ENCODE data around the gene SLC19A2. TPM values are rescaled to one million over a fixed set of nuclear protein-coding genes. Genes with fewer than 3 reads are reported as not detected.
"Not testable (repeated sequence)": the region's sequence is repeated elsewhere in the genome, so short reads cannot be mapped to it uniquely, and the experiment has no call there.

The SLC19A2 gene
- total RNA-seq, 1 experiment from 2014 or later: 8.4 TPM

DNA sequence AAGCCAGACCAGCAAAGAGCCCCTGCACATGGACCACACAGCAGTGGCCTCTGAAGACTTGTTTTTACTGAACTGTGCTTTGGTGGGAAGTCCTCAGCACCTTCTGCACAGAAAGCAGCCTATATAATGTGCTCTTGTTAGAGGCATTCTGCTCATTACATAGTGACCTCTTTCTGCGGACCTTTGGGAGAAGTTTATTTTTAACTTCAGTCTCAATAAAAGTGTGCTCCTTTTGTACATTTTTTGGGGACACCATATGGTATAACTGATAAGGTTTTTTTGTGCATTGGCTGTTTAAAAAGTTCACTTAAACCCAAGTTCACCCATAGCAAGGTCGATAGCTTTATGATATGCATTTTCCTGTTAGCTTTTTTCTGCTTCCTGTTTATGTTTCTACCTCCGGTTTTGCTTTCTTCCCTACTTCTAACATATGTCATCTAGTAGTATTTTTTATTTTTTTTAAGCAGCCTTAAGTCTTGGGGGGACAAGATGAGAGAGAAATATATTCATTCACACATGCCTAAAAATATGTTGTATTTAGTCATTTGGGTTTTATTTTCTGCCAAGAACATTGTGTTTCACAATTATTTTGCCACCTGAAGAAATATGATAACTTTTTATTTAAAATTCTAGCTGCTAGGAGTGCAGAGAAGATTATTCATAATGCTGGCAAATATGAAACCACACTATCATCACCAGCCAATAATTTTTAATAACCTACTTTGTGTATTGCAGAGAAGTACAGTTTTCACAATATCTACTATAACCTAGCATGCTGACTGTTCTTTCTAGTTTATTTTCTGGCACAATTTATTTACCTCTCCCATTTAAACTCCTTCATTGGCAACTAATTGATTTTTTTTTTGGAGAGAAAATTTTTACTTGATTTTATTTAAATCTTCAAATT is 22.9 kb upstream of the SLC19A2 start:
- DNase-seq (ENCODE audit: low spot score): no peak

DNA sequence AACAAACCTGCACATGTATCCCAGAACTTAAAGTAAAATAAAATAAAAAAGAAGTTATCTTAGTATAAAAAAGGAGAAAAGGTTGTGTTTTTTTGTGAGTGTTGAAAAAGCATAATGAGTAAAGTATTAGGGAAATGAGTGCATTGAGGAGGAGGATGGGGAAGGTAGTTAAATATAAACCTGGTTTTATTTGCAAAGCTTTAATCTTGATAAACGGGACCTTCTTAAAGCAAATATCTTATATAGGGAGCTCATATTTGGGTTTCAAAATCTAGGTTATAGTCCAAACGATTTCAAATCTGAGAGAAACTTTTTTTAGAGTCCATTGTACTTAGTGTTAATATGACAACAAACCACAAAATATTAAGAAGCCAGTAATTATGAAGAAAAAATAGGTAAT is 21.7 kb upstream of the SLC19A2 start:
- DNase-seq (ENCODE audit: low spot score): no peak

DNA sequence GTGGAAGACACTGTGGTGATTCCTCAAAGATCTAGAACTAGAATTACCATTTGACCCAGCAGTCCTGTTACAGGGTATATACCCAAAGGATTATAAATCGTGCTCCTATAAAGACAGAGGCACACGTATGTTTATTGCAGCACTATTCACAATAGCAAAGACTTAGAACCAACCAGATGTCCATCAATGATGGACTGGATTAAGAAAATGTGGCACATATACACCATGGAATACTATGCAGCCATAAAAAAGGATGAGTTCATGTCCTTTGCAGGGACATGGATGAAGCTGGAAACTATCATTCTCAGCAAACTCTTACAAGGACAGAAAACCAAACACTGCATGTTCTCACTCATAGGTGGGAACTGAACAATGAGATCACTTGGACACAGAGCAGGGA is 17.9 kb upstream of the SLC19A2 start:
- DNase-seq (ENCODE audit: low spot score): not testable (repeated sequence)

DNA sequence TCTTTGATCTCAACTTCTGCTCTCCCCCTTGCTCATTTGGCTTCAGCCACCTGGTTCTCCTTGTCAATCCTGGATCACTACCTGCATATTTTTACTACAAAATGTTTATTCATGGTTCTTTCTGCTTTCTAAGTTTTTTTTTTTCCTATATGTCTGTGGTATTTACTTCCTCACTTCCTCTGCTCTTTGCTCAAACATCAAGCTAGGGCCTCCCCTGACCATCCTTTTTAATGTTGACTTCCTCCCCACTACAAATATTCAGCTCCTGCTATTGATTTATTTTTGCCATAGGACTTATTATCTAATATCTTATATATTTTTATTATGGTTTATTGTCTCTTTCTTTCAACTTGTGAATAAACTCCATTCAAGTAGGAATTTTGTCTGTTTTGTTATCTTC is 14.1 kb upstream of the SLC19A2 start:
- no peak for DNase-seq (ENCODE audit: low spot score)

DNA sequence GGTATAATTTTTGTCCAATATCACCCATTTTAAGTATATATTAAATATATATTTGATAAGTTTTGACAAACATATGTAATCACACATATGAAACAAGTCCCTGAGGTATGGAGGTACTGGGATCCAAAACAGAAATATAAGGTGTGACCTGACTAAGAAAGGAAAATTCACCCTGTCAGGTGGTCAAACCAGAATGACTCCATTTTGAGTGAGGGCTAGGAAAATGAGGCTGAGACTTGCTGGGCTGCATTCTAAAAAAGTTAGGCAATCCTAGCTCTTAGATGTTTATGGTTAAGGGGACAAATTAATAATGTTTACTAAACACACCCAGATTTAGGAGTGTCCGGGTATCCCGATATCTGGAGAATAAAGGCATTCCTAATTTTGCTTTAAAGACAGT is 11.6 kb upstream of the SLC19A2 start:
- DNase-seq (ENCODE audit: low spot score): no peak

DNA sequence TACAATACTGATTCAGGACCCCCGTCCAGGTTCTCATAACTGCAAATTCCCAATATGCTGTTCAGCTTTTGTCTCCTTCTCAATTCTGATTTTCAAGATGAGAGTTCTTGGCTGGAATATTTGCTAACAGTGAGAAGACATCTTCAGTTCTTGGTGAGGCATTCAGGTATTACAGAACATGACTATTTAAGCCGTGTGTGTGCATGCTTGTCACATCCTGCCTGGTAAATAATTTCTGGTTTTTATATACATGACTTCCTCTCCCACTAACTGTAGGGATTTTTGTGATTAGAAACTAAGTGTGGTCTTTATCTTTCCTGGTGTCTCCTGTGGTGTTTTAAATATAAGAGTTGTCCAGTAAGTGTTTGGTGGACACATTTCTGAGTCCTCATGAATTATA is 10.2 kb upstream of the SLC19A2 start:
- no peak for DNase-seq (ENCODE audit: low spot score)

DNA sequence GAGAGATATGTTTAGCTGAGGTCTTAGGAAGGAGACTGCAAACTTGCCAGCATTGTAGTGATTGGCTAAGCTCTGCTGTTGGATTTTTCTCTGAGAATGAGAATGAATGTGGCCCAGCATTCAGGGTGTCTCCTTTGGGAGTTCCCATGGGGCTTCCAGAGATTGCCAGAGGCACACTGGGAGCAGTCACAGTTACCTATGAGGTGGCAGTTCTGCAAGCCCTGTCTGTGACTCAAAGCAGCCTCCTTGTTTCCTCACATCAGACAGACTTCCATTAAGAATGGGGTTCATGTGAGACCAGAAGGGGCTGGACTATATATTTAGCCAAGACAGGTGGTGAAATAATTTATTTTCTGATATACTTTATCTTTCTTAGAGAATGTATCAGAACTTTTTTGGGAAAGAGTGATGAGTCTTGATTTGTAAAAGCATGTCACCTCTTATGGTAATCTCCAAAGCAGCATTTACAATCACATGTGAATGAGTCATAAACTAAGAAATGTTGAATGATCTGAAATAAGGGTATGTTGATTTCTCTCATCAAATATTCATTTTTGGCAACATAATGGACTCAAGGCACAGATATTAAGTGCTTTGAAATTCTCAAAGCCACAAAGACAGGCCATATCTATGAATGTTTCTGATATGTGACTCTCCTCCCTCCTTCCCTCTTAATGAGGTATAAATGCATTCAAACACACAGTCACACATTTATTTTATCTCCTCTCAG is 9.5 kb upstream of the SLC19A2 start:
- peak; percentile 12 for DNase-seq (ENCODE audit: low spot score)

DNA sequence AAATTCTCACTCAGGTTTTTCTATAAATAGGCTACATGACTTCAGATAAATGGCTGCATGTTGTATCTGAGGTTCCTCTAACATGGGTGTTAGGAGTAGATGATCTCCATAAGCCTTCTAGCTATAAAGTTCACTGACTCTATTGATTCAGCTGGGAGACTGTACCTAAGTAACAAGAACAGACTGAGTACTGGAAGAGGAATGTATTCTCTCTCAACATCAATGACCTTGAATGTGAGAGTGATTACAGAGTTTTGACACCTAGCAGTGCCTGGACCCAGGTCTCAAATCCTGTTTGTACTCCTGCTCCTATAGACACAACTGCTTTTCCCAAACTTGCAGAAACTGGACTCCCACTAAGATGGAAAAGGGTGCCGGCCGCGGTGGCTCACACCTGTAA is 8.6 kb upstream of the SLC19A2 start:
- no peak for DNase-seq (ENCODE audit: low spot score)

DNA sequence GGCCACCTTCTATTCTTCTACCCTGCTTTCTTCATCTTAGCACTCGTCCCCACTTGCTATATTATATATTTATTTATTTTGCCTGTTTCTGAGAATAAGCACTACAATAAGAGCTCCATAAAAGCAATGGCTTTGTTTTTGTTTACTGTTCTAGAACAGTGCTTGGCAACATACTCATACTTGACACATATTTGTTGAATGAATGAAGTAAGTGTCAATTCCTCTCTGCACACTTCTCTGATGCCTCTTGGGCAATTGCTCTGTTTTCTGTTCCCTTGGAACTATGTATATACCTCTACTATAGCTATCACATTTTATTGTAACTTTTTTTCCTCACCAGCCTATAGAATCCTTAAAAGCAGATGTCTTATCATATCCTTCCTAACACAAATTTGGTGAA is 7.5 kb upstream of the SLC19A2 start:
- no peak for DNase-seq (ENCODE audit: low spot score)

DNA sequence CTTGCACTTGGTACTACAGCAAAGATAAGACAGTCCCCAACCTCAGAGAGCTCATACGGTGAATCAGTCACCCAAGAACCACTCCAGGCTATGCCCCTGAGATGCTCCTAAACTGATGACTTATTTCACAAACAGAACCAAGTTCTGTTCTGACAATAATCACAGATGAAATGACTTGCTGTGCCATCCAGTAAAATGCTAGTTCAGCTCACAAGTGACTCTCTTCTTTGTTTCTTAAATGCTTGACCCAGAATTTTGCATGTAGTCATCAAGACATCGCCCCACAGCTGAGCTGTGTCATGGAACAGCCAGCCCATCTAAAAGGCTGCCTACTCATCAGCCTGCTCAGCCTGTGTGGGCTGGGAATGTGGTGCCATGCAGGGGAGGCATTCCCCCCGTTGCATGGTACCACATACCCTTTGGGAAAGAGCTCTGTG is 6.1 kb upstream of the SLC19A2 start:
- no peak for DNase-seq (ENCODE audit: low spot score)

DNA sequence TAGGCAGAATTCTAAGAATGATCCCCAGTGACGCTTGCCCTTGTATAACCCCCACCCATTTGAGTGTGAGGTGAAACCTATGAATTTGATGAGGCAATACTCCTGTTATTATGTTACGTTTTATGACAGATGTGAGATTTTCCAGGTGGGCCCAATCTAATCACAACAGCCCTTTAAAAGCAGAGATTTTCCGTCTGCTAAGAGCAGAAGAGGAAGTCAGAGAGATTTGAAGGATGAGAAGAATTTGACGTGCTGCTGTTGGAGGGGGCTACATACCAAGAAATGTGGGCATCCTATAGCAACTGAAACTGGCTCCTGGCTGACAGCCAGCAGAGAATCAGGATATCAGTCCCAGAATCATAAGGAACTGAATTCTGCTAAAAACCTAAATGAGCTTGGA is 2.4 kb upstream of the SLC19A2 start:
- no peak for DNase-seq (ENCODE audit: low spot score)

DNA sequence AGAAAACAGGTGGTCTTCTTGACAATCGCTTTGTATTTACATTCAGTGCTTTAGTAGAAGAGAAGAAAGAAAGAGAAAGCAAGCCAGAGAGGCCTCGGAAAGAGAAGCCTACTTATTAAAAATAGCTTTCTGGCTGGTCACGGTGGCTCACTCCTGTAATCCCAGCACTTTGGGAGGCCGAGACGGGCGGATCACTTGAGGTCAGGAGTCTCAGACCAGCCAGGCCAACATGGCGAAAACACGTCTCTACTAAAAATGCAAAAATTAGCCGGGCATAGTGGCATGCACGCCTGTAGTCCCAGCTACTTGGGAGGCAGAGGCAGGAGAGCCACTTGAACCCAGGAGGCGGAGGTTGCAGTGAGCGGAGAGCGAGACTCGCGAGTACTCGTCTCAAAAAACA is 1.8 kb upstream of the SLC19A2 start:
- no peak for DNase-seq (ENCODE audit: low spot score)

DNA sequence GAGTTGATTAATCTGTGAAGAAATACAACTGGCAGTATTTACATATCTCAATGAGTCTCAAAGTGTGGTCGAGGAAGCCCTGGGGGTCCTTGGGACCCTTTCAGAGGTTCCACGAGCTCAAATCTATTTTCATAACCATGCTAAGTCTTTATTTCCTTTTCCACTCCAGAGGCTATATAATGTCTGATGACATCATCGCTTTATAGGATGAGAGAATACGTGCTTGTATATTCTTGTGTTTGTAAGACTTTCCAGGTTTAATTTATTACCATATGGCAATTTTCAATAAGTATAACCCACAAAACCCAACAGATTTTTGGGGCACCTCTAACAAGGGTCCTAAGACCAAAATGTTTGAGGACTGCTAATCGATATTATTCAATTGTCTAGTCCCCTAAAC is 1.4 kb upstream of the SLC19A2 start:
- DNase-seq (ENCODE audit: low spot score): no peak

DNA sequence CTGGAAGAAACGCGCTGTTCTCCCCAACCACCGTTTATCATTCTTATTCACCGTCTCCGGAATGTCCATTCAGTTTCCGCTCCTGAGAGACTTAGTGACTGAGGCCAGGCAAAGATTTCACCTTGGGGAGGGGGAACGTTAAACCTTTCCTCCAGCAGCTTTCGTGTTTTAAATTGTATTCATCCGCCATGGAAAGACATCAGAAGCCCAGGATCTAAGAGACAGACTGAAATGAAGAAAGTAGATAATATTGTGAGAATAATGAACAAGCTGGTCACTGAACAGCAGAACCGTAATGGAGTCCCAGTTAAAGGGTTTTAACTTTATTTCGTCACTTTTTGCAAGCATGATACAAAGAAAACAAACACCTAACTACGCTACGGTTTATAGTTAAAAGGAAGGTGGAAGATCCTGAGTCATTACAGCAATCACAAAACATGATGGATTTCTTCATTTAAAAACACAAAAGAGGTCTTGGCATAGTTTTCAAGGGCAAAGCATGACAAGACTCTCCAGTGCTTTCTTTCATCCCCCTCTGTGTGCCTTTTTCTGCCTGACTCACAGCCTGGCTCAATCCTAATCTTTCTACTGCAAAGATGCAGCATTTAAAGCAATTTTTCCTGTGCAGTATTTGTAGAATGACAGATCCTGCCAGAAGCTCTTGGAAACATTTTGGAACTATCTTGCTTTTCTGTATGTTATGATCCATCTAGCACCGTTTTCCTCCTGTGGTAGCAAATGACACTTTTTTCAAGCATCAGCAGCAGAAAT is 722 bp upstream of the SLC19A2 start:
- DNase-seq (ENCODE audit: low spot score): peak; percentile 45

DNA sequence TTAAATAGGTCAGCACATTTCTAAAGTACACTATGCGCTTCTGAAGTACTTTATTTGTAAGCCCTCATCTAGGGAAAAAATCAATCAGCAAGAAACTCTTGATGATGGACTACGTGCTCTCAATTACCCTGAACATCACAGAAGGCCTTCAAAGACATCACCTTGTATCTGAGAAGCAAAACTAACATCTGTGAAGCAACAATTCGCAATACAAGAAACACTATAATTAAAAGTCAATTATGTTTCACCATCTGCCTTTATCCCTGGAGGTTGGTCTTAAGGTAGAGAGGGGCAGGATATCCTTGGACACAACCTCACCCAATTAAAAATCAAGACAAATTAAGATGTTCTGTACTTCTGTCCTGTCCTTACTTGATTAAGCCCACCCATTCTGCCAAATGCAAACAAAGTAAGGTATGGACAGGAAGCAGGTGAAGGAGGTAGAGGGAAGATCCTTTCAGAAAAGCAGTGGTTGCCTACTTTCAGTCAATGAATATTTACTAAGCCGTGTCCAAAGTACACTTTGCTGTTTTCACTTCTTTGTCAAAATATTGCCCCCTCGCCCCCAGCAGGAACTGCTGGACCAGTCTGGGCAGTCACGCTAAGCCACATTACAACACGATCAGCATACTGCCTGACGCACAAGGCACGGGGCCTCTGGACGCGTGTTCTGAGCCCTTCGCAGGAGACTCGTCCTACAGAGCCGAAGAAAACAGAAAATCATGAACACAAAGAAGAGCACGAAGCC is 887 bp downstream of the SLC19A2 start:
- DNase-seq (ENCODE audit: low spot score): no peak

DNA sequence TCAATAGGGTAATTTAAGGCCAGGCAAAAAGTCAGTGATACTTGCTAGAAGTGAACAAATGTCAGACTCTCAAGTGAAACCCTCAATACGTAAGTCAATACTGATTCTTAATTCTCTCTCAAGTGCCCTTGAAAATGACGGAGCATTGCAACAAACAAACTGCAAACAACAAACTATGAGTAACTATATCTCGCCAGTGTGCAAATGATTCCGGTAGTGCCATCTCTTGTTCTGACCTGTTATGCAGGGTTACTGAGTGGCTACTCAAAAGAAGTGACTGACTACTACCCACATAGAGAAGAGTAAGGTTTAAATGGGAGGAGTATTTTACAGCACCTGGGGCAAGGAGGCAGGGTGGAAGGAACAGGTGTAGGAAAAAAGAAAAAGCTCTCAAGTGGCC is 1.6 kb downstream of the SLC19A2 start:
- DNase-seq (ENCODE audit: low spot score): no peak

DNA sequence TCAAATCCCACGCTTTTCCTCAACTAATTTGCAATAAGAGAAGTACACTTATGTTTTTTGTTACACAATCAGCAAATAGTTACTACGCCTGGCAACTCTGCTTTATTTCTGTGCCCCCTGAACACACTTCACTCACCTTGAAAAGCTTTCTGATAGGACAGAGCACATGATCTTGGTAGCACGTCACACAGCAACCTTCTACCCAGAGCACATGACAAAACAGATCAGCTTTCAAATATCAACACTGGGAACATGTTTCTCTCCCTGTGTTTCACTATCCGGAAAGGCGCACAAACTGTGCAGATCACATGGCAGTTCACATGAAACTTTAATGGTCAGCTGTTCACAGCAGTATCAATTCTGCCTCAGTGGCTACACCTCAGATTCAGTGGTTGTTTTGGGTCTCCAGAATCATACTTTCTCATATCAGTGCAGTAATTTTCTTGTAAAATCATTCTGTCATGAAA is 2.2 kb downstream of the SLC19A2 start:
- DNase-seq (ENCODE audit: low spot score): no peak

DNA sequence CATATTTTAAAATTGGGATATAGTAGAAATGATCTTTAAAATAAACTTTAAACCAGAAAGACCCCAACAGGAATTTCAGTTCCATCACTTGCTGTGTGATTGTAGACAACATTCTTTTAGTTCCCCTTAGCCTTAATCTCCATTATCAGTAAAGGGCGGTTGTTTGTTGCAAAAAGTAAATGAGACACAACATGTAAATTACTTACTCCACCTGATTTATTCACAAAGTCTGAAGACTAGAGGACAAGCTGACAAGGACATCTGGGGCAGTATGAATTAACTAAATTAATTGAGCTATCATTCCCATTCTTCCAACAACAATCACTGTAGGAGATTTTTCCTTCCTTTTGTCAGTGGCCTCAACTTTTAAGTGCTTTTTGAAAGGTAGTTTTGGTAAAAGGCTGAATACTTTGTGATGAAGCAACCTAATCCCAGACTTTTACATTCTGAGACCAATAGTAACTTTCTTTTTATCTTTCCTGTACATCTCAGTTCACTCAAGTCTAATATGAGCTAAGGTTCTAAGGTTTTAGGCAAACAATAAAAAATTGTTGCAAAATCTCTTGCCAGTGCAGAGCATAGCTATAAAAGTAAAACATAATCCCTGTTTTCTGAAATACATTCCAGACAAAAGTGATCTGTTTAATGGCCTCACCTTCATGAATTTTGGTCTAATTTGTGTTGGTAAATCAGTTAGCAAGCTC is 6.2 kb downstream of the SLC19A2 start:
- DNase-seq (ENCODE audit: low spot score): no peak

DNA sequence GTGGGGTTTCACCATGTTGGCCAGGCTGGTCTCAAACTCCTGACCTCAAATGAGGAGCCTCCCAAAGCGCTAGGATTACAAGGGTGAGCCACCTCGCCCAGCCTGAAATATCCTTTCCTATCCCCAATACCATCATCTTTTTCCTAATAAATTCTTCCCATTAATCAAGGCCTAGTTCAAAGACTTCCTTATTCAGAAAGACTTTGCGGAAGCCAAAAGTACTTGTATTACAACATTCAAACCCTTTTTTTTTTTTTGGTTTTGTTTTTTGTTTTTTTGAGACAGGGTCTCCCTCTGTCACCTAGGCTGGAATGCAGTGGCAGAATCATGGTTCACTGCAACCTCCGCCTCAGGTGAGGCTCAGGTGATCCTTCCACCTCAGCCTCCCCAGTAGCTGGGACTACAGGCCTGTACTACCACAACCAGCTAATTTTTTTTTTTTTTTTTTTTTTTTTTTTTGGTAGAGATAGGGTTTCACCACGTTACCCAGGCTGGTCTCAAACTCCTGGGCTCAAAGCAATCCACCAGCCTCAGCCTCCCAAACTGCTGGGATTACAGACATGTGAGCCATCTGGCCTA is 7.6 kb downstream of the SLC19A2 start:
- no peak for DNase-seq (ENCODE audit: low spot score)

DNA sequence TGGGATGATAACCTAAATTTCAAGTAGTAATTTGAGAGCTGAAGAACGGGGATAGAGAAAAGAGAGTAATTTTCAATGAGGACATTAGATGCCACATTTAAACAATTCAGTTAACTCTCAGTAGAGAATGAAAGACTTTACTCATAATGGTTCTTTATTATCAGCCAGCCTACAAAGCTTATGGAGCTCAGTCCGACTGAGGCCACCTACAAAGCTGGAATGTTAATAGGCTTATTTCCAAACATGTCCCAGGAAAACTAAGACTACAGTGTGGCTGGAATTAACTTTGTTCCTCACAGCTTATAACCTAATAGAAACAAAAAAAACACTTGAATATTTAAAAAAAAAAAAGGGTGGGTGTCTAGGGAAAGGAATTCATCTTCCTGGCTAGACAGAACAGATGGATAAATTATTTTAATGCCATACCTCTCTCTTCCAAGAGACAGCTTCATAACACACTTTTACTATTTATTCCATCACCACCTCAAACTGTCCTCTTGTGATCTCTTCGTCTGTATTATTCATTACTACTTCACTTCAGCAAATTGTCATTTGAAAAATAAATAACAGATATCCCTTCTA is 9.8 kb downstream of the SLC19A2 start:
- no peak for DNase-seq (ENCODE audit: low spot score)
